ENCODE measurements around the gene PBX4.

Gene PBX4

GRCh38 chr19:19587771-19588170 lies 30.7 kb downstream of the PBX4 start:
- Histone ChIP-seq H3K27ac (ENCODE audit: low read depth, low read length, poor library complexity, severe bottlenecking) (no peak overlapping the region), H3K9me2 (ENCODE audit: low read depth, low read length) (no peaks in the 10 kb centered on the region), H3K4me1 (ENCODE audit: insufficient read depth, low read length, severe bottlenecking) (peaks cover 9% of the 10 kb centered on the region), H3K79me2 (ENCODE audit: insufficient read depth, low read length) (no peaks in the 10 kb centered on the region), H4K20me1 (ENCODE audit: insufficient read depth, low read length) (no peaks in the 10 kb centered on the region), H3K9me3 (ENCODE audit: low read length) (no peaks in the 10 kb centered on the region), H3F3A (ENCODE audit: insufficient read depth, low read length) (no peaks in the 10 kb centered on the region), H3K36me3 (ENCODE audit: insufficient read depth, low read length) (peaks cover 3% of the 10 kb centered on the region; the same call in 1 of the 2 replicates), H3K4me3 (ENCODE audit: low read depth, low read length, poor library complexity, severe bottlenecking) (no peak overlapping the region), H3K27me3 (ENCODE audit: insufficient read depth, low read length) (no peaks in the 10 kb centered on the region), H3K9ac (ENCODE audit: low read length) (no peak overlapping the region), H2AFZ (ENCODE audit: low read length) (no peak overlapping the region), H3K4me2 (ENCODE audit: low read length) (no peak overlapping the region)
- TF ChIP-seq CTCF (IDR thresholded peaks at IDR 0.05; ENCODE audit: low read length): no peak
- no peak for TF ChIP-seq EZH2 (IDR thresholded peaks at IDR 0.05; ENCODE audit: borderline replicate concordance, low read length)

GRCh38 chr19:19584356-19584755 lies 34.1 kb downstream of the PBX4 start:
- H3K27me3 ChIP-seq (ENCODE audit: insufficient read depth, low read length): no peaks in the 10 kb centered on the region

GRCh38 chr19:19582471-19582870 lies 36.0 kb downstream of the PBX4 start:
- Histone ChIP-seq H3K9me3 (ENCODE audit: low read length) (no peaks in the 10 kb centered on the region), H3K79me2 (ENCODE audit: insufficient read depth, low read length) (no peaks in the 10 kb centered on the region), H3K4me2 (ENCODE audit: low read length) (no peak overlapping the region), H3K27ac (ENCODE audit: low read depth, low read length, poor library complexity, severe bottlenecking) (no peak overlapping the region), H3K4me3 (ENCODE audit: low read depth, low read length, poor library complexity, severe bottlenecking) (no peak overlapping the region), H3K27me3 (ENCODE audit: insufficient read depth, low read length) (no peaks in the 10 kb centered on the region), H2AFZ (ENCODE audit: low read length) (no peak overlapping the region), H3K36me3 (ENCODE audit: insufficient read depth, low read length) (no peaks in the 10 kb centered on the region), H4K20me1 (ENCODE audit: insufficient read depth, low read length) (no peaks in the 10 kb centered on the region), H3K9ac (ENCODE audit: low read length) (no peak overlapping the region), H3F3A (ENCODE audit: insufficient read depth, low read length) (no peaks in the 10 kb centered on the region), H3K9me2 (ENCODE audit: low read depth, low read length) (no peaks in the 10 kb centered on the region), H3K4me1 (ENCODE audit: insufficient read depth, low read length, severe bottlenecking) (no peaks in the 10 kb centered on the region)
- TF ChIP-seq EZH2 (IDR thresholded peaks at IDR 0.05; ENCODE audit: borderline replicate concordance, low read length) (no peak), CTCF (IDR thresholded peaks at IDR 0.05; ENCODE audit: low read length) (no peak)

More at GRCh38 chr19:19584356-19584755, 34.1 kb downstream of the PBX4 start:
- H4K20me1 ChIP-seq (ENCODE audit: insufficient read depth, low read length): no peaks in the 10 kb centered on the region
- H2AFZ ChIP-seq (ENCODE audit: low read length): no peak overlapping the region
- H3K27ac ChIP-seq (ENCODE audit: low read depth, low read length, poor library complexity, severe bottlenecking): no peak overlapping the region
- TF ChIP-seq CTCF (IDR thresholded peaks at IDR 0.05; ENCODE audit: low read length) (no peak), EZH2 (IDR thresholded peaks at IDR 0.05; ENCODE audit: borderline replicate concordance, low read length) (no peak)
- no peaks in the 10 kb centered on the region for H3K4me1 ChIP-seq (ENCODE audit: insufficient read depth, low read length, severe bottlenecking)
- H3K9me2 ChIP-seq (ENCODE audit: low read depth, low read length): no peaks in the 10 kb centered on the region
- H3K9ac ChIP-seq (ENCODE audit: low read length): no peak overlapping the region
- no peaks in the 10 kb centered on the region for H3F3A ChIP-seq (ENCODE audit: insufficient read depth, low read length)
- H3K36me3 ChIP-seq (ENCODE audit: insufficient read depth, low read length): no peaks in the 10 kb centered on the region
- no peak overlapping the region for H3K4me2 ChIP-seq (ENCODE audit: low read length)
- no peaks in the 10 kb centered on the region for H3K79me2 ChIP-seq (ENCODE audit: insufficient read depth, low read length)
- no peaks in the 10 kb centered on the region for H3K9me3 ChIP-seq (ENCODE audit: low read length)
- no peak overlapping the region for H3K4me3 ChIP-seq (ENCODE audit: low read depth, low read length, poor library complexity, severe bottlenecking)

Measured in OCI-LY1 (cell line).